GM08714 (cell line): ENCODE measurements around the gene ZDHHC5.
"Not testable (repeated sequence)": the region's sequence is repeated elsewhere in the genome, so short reads cannot be mapped to it uniquely, and the experiment has no call there.

Source experiments
- H3K4me3 ChIP-seq: fragments of 200-500 bp; sonication (Bioruptor generic); 2 replicates; pipeline ENCODE4 v1.5.1; 2014; ENCODE audit warnings: mild to moderate bottlenecking, low read length, inconsistent platforms
- ZNF274 ChIP-seq: IDR thresholded peaks from 2 replicates; pipeline ENCODE4 v1.6.1; 2012; ENCODE audit warnings: mild to moderate bottlenecking, low read depth, low read length

ZDHHC5 gene

GRCh38 chr11:57713835-57714234 lies 45.9 kb downstream of the ZDHHC5 start:
- H3K4me3 ChIP-seq: peak overlapping the region; percentile 94
- TF ChIP-seq ZNF274: no peak

DNA sequence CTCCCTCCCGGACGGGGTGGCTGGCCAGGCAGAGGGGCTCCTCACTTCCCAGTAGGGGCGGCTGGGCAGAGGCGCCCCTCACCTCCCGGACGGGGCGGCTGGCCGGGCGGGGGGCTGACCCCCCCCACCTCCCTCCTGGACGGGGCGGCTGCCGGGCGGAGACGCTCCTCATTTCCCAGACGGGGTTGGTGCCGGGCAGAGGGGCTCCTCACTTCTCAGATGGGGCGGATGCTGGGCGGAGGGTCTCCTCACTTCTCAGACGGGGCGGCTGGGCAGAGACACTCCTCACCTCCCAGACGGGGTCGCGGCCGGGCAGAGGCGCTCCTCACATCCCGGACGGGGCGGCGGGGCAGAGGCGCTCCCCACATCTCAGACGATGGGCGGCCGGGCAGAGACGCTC lies 48.8 kb downstream of the ZDHHC5 start:
- H3K4me3 ChIP-seq: not testable (repeated sequence)

- no peak for TF ChIP-seq ZNF274
- no peak overlapping the region for H3K4me3 ChIP-seq
These were observed 59.3 kb downstream of the ZDHHC5 start for GRCh38 chr11:57727185-57727584.

GRCh38 chr11:57728829-57729228 lies 60.9 kb downstream of the ZDHHC5 start:
- TF ChIP-seq ZNF274: no peak

GRCh38 chr11:57729479-57729878 lies 61.6 kb downstream of the ZDHHC5 start:
- H3K4me3 ChIP-seq: no peak overlapping the region
- no peak for TF ChIP-seq ZNF274

More at GRCh38 chr11:57728829-57729228, 60.9 kb downstream of the ZDHHC5 start:
- no peak overlapping the region for H3K4me3 ChIP-seq

DNA sequence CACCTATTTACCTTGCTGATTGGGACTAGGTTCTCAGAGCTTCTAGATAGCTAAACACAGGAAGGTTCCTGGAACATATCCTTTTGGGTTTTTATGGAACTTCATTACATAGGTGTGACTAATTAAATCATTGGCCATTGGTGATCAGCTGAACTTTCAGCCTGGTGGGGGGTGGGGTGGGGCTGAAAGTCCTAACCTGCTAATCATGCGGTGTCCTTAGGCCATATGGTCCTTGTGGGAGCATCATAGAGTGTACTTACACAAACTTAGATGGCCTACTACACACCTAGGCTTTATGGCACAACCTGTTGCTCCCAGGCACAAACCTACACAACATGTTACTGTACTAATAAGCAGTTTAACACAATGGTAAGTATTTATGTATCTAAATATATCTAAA lies 64.7 kb downstream of the ZDHHC5 start:
- TF ChIP-seq ZNF274: no peak
- no peak overlapping the region for H3K4me3 ChIP-seq

DNA sequence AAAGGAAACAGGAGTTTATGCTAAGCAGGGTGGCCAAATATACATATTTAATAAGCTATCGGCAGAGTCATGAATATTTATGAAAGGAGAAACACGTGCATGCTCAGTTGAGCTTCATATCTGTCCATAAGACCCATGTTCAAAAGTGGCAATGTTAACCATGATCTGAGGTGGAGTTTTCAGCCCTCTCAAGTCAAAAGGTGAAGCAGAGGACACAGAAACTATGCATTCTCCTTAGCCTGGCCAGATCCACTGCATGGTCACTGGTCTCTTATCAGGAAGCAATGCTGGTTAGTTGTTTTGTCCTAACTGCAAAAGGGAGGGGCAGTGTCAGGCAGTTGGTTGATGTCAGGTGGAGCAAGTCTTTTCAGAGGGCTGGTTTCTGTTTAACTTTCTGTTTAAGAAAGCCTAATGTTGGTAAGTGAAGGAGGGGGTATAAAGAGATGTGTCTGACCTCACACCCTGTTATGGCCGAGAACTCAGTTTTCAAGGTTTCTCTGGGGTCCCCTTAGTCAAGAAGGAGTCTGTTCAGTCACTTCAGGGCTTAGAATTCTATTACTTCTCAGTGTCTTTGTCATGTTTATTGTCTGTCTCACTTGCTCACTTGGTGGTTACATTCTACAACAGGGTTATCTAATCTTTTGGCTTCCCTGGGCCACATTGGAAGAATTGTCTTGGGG lies 67.8 kb downstream of the ZDHHC5 start:
- TF ChIP-seq ZNF274: no peak
- no peak overlapping the region for H3K4me3 ChIP-seq

DNA sequence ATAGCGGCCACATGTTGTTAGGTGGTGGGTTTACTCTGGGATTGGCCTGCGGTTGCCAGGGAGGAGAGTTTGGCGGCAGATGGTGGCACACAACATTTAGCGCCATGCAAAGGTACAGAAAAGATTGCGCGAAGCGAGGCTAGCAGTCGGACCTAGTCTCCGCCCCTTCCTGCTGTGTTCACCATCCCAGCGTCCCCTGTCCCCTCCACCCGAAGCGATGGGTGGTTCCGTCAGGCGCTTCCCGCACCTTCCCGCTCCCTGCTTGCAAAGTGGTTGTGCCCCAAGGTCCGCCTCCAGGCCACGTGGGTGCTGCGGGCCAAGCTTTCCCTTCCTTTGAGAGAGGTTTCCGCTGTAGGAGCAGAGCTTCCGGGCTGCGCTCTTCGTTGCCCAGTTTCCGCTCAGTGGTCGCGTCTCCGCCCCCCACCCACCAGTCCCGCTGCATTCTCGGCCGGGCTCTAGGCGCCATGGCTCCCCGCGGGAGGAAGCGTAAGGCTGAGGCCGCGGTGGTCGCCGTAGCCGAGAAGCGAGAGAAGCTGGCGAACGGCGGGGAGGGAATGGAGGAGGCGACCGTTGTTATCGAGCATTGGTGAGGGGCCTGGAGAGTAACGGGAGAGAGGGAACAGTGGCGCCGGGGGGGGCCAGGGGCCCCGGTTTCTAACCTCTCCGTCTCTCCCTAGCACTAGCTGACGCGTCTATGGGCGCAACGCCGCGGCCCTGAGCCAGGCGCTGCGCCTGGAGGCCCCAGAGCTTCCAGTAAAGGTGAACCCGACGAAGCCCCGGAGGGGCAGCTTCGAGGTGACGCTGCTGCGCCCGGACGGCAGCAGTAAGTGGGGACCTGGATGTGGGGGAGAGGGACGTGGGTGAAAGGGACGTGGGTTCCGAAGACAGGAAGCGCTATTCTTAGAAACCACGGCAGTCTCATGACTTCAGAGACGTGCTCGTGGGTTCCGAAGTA lies 73.5 kb downstream of the ZDHHC5 start, which contains the start of gene SELENOH:
SELENOH (plus strand) TSS at position 360 of the 955 bp plus-strand sequence; CDS start at position 465, 105 bp downstream.
- no peak for TF ChIP-seq ZNF274
- H3K4me3 ChIP-seq: peak within 1 kb of the TSS; percentile 71

GRCh38 chr11:57742087-57742452 lies 74.2 kb downstream of the ZDHHC5 start:
- TF ChIP-seq ZNF274: no peak

DNA sequence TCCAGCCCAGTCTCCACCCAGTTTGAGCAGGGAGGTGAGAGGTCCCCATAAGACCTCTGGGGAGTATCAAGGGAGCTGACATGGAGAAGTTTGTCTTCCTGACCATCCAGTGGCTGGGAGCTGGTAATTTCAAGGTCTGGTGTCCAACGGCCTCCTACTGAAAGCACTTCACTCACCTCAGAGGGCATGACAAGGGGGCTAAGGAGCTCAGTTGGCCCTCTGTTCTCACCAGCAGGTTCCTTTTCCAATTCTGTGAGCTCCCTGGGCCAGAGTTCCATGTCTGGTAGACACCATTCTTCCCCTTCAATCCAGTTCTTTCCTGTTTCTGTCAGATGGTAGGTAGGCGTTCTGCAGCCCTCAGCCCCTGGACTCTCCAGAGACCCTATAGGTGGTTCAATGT lies 76.4 kb downstream of the ZDHHC5 start:
- H3K4me3 ChIP-seq: no peak overlapping the region
- no peak for TF ChIP-seq ZNF274

More at GRCh38 chr11:57742087-57742452, 74.2 kb downstream of the ZDHHC5 start:
- H3K4me3 ChIP-seq: peak overlapping the region; percentile 71

- H3K4me3 ChIP-seq: no peak overlapping the region
- no peak for TF ChIP-seq ZNF274
These were observed 77.3 kb downstream of the ZDHHC5 start for GRCh38 chr11:57745206-57745605.

GRCh38 chr11:57746920-57747319 lies 79.0 kb downstream of the ZDHHC5 start:
- TF ChIP-seq ZNF274: no peak
- no peak overlapping the region for H3K4me3 ChIP-seq
